ENCODE data around the gene PARD3B.

Gene PARD3B

DNA sequence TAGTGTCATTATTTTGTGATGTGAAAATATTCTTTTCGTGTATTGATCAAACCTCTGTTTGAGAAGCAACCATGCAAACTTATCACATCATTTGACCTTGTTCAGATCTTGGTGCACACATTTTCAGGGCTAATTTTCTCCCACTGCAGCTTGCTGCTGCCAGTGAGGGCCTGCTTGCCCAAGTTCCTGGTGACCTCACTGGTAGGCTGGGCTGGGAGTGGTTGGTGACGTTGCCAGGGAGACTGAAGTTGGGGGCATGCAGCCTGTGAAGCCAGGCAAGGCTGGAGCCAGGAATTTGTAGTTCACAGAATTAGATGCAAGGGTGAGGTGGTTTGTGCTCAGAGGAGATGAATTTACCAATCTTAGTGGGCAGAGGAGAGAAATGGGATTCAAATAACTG is 38.5 kb downstream of the PARD3B start:
- DNase-seq (ENCODE audit: low read depth) = no peak
- no peak overlapping the region for H3K4me3 ChIP-seq (ENCODE audit: low read depth, low read length)
- TF ChIP-seq, protein P1, sequence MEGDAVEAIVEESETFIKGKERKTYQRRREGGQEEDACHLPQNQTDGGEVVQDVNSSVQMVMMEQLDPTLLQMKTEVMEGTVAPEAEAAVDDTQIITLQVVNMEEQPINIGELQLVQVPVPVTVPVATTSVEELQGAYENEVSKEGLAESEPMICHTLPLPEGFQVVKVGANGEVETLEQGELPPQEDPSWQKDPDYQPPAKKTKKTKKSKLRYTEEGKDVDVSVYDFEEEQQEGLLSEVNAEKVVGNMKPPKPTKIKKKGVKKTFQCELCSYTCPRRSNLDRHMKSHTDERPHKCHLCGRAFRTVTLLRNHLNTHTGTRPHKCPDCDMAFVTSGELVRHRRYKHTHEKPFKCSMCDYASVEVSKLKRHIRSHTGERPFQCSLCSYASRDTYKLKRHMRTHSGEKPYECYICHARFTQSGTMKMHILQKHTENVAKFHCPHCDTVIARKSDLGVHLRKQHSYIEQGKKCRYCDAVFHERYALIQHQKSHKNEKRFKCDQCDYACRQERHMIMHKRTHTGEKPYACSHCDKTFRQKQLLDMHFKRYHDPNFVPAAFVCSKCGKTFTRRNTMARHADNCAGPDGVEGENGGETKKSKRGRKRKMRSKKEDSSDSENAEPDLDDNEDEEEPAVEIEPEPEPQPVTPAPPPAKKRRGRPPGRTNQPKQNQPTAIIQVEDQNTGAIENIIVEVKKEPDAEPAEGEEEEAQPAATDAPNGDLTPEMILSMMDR (IDR thresholded peaks at IDR 0.05; ENCODE audit: insufficient read depth, low read depth, low read length, missing control alignments) = no peak

- TF ChIP-seq, protein P1 (IDR thresholded peaks at IDR 0.05; ENCODE audit: insufficient read depth, low read depth, low read length, missing control alignments) = no peak
- no peak for DNase-seq (ENCODE audit: low read depth)
- no peak overlapping the region for H3K4me3 ChIP-seq (ENCODE audit: low read depth, low read length)
These were observed 40.7 kb downstream of the PARD3B start for GRCh38 chr2:204585930-204586329.

GRCh38 chr2:204586444-204587180 is 41.3 kb downstream of the PARD3B start:
- TF ChIP-seq, protein P1 (IDR thresholded peaks at IDR 0.05; ENCODE audit: insufficient read depth, low read depth, low read length, missing control alignments) = no peak
- no peak overlapping the region for H3K4me3 ChIP-seq (ENCODE audit: low read depth, low read length)
- DNase-seq (ENCODE audit: low read depth) = no peak

GRCh38 chr2:204590063-204590462 is 44.8 kb downstream of the PARD3B start:
- no peak overlapping the region for H3K4me3 ChIP-seq (ENCODE audit: low read depth, low read length)
- TF ChIP-seq, protein P1 (IDR thresholded peaks at IDR 0.05; ENCODE audit: insufficient read depth, low read depth, low read length, missing control alignments) = no peak
- DNase-seq (ENCODE audit: low read depth) = no peak

DNA sequence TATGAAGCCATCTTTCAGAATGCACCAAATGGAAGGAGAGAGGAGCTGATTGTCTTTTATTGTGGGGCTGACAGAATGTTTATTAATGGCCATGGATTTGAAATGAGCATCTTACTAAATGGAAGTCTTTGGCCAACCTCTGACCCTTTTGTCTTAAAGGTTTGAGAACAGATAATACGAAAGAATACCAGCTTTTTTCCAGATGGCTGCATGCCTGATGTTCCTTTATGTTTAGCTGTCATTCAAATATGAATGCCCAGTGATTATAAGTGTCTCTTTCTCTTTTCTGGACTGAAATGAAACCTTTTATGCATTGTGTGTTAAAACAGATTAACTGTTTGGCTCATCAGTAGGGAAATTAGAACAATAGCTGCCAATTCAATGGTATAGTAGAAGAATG is 46.0 kb downstream of the PARD3B start:
- H3K4me3 ChIP-seq (ENCODE audit: low read depth, low read length) = no peak overlapping the region
- TF ChIP-seq, protein P1 (IDR thresholded peaks at IDR 0.05; ENCODE audit: insufficient read depth, low read depth, low read length, missing control alignments) = no peak
- DNase-seq (ENCODE audit: low read depth) = no peak

DNA sequence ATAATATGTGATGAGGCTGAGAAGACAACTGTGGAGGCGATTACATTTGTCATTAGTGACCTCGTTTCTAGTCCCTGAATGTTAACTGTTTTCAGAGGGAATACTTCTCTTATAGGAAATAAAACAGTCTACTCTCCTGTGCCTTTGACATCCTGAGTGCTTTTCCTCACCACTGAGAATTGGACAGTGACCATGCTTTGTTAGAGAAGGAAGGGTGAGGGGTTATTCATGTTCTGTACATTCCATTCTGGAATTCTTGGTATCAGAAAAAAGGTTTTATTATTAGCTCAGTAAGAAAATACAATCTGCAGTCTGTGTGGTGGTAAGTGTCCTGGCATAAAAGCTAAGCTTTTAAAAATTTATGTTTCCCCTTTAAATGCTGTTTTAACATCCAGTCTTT is 58.8 kb downstream of the PARD3B start:
- no peak overlapping the region for H3K4me3 ChIP-seq (ENCODE audit: low read depth, low read length)
- DNase-seq (ENCODE audit: low read depth) = no peak
- TF ChIP-seq, protein P1 (IDR thresholded peaks at IDR 0.05; ENCODE audit: insufficient read depth, low read depth, low read length, missing control alignments) = no peak

All from GM12865 (cell line).